SK-MEL-5 (cell line): ENCODE measurements around the gene ADPGK. TPM values are rescaled to one million over a fixed set of nuclear protein-coding genes. Genes with fewer than 3 reads are reported as not detected.
A peak's percentile ranks its signal among the peaks of the same experiment; 100 is the strongest.
"Not testable (repeated sequence)": the region's sequence is repeated elsewhere in the genome, so short reads cannot be mapped to it uniquely, and the experiment has no call there.

Experiments
- DNase-seq: peaks from one replicate; pipeline ENCODE4 v3.0.0-alpha.2; 2016; ENCODE audit warnings: low read depth, low spot score
- in situ Hi-C: cut with HindIII; loops from 2 replicates; pipeline ENCODE4 v1.10.0; 2016; ENCODE audit warnings: low sequenced_read_pairs, high pct_unique_total_duplicates, low pct_unique_long_range_greater_than_20kb
- polyA plus RNA-seq, 2 experiments: library from polyadenylated mRNA; depleted of rRNA; stranded (reverse); fragments of >200 nt; gene quantifications; 2 replicates each; pipeline ENCODE4 v1.2.3, GENCODE V29; 2015
- total RNA-seq: library from RNA; depleted of rRNA; stranded (reverse); fragments of >200 nt; shearing (Covaris generic); gene quantifications from 2 replicates; pipeline ENCODE4 v1.2.3, GENCODE V29; 2014; rRNA removed

Gene ADPGK
- 78.6 and 82.0 TPM in 2 replicates for total RNA-seq
- 60.8 and 75.5 TPM in 2 replicates for polyA plus RNA-seq (2015; cell fraction: cytosol; rRNA removed)
- 143 and 158 TPM in 2 replicates for polyA plus RNA-seq (2015; cell fraction: nucleus; rRNA removed)

DNA sequence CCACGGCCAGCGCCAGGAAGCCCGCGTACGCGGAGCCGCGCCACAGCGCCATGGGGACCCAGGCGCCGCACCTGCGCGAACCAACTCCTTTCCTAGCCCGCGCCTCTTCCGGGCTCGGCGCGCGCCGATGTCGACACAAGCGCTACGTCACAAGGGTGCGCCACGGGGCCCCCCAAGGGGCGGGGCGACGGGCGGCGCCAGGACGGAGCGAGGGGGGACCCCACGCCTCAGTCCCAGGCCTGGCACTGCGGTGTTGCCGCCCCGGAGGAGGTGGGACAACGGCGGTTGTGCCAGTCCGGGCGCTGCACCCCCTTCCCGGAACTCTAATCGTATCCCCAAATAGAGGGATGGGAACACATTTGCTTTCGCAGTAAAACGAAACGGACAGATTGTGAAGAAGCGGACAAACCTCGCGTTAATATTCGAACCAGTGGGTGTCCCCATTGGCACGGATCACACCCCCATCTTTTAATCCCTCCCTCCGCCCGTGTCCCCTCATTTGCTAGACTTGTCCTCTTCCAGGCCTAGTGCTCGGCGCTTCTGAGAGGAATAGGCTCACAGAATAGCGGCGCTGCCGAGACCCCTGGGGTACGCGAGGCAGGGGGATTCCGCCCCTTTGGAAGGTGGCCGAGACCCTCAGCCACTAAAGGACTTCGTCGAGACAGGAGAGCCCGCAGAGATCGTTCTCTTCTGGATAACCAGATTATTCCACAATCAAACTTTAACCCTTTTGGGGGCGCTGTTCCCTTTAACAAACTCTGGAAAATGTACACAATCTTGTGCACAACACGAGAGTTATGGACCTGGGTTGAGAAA is at the start of gene ADPGK:
TSS of gene ADPGK (minus strand) at position 119 of the 816 bp plus-strand sequence. CDS start at position 52, 67 bp downstream.
- in situ Hi-C loops = no loop called here
- peak; percentile 87 for DNase-seq

- in situ Hi-C loops = no loop called here
- DNase-seq = no peak
Observed at GRCh38 chr15:72827226-72827625, 43.7 kb upstream of the ADPGK start.

GRCh38 chr15:72826611-72827010 is 43.1 kb upstream of the ADPGK start:
- no peak for DNase-seq
- in situ Hi-C loops = no loop called here

- in situ Hi-C loops = no loop called here
Observed at GRCh38 chr15:72825829-72826228, 42.3 kb upstream of the ADPGK start.

GRCh38 chr15:72824781-72825180 is 41.2 kb upstream of the ADPGK start:
- no peak for DNase-seq
- in situ Hi-C loops = no loop called here

More at GRCh38 chr15:72825829-72826228, 42.3 kb upstream of the ADPGK start:
- DNase-seq = no peak

DNA sequence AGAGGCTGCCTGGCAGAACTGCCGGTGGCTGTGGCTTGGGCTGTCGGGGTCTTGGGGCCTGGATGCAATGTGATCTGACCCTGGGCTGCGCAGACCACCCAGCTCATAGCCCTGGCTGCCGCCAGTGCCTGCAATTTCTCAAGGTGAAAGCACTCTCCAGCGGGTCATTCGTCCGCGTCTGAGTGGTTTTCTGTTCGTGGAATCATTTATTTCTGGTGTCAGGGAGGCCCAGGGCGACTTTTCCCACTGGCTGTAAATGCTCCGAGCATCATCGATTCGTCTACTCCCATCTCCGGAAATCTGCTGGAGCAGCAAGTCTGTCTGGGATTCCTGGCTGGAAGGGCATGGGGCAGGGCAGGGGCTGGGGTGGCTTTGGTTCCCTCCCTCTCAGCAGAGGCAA is 40.6 kb upstream of the ADPGK start:
- DNase-seq = no peak
- in situ Hi-C loops = no loop called here

GRCh38 chr15:72820278-72820677 is 36.7 kb upstream of the ADPGK start:
- in situ Hi-C loops = no loop called here

DNA sequence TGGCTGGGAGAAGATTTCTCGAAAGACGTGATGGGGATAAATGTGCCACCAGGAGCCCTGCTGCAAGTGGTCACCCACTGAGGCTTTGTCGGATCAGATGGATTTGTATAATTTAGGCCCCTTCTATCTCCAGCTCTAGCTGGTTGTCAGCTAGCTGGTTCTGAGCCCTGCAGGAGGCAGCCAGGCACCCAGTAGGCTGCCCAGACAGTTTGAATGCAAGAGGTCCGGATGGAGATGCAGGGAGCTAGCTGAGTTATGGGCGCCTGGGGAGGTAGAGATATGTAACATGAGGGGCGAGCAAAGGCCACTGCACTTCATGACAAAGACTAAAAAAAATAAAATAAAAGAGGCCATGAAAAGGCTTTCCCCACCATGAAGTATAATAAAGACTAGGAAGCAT is 35.1 kb upstream of the ADPGK start:
- in situ Hi-C loops = no loop called here
- DNase-seq = no peak

More at GRCh38 chr15:72820278-72820677, 36.7 kb upstream of the ADPGK start:
- DNase-seq = no peak

GRCh38 chr15:72813345-72814004 is 29.9 kb upstream of the ADPGK start:
- in situ Hi-C loops = no loop called here
- DNase-seq = no peak

DNA sequence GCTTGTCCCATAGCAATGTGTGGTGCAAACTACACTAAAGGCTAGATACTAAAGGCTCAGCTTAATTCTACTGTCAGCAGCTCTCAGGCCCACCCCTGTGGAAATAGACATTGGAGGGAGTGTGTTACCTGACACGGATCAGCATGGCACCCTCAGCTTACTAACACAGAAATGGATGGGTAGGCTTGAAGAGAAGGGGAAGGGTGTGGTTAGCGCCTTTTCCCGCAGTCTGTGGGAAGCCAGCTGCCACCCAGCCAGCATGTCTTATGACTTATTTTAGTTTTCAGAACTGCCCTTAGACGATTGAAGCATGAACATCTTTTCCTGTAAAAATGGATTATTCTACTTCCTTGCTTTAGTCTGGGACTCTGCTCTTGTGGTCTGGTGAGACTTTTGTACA is 25.8 kb upstream of the ADPGK start:
- DNase-seq = no peak
- in situ Hi-C loops = no loop called here

GRCh38 chr15:72807346-72807745 is 23.8 kb upstream of the ADPGK start:
- in situ Hi-C loops = not testable (repeated sequence)

GRCh38 chr15:72803006-72803405 is 19.4 kb upstream of the ADPGK start:
- DNase-seq = no peak
- in situ Hi-C loops = no loop called here

More at GRCh38 chr15:72807346-72807745, 23.8 kb upstream of the ADPGK start:
- not testable (repeated sequence) for DNase-seq

DNA sequence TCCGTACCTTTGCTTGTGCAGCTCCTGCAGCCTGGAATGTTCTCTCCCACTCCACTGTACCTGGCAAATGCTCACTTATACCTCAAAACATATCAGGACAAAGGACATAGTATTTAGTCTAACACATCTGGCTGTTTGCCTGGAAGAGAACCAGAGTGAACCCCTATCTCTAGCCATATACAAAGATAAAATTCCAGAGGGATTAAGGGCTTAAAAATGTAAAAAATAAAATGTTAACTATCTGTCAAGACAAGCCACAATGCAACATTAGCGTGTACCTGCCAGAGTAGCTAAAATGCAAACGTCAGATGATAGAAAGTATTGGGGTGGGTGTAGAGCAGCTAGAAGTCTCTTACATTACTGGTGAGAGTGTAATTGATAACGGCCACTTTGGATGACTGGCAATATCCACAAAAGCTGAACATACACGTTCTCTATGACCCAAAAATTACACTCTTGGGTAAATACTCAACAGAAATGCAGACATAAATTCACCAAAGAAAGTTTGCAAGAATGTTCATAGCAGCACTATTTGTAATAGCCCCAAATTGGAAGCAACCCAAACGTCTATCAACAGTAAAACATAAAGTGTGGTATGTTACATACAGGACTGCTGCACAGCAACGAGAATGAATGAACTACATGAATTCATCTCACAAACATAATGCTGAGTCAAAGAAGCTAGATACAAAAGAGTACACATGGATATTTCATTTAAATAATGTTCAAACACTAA is 18.2 kb upstream of the ADPGK start:
- in situ Hi-C loops = no loop called here
- DNase-seq = no peak

GRCh38 chr15:72800833-72801481 is 17.4 kb upstream of the ADPGK start:
- in situ Hi-C loops = no loop called here

GRCh38 chr15:72797834-72798233 is 14.3 kb upstream of the ADPGK start:
- DNase-seq = no peak
- in situ Hi-C loops = no loop called here

More at GRCh38 chr15:72800833-72801481, 17.4 kb upstream of the ADPGK start:
- no peak for DNase-seq

DNA sequence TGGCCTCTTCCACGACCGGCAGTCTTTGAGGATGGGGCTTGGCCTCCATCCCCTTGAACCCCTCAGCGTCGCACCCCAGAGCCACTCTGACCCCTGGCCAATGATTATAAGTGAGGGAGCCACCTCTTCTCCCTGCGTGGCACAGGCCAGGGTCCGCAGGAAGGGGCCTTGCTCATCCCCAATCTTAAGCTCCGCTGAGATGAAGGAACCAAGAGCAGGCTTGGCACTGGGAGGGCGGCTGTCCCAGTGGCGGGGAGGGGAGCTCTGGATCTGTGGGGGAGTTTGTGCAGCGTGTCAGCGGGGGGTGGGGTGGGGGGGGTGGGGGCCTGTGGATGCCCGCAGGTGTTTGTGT is 13.8 kb upstream of the ADPGK start:
- no peak for DNase-seq
- in situ Hi-C loops = no loop called here

DNA sequence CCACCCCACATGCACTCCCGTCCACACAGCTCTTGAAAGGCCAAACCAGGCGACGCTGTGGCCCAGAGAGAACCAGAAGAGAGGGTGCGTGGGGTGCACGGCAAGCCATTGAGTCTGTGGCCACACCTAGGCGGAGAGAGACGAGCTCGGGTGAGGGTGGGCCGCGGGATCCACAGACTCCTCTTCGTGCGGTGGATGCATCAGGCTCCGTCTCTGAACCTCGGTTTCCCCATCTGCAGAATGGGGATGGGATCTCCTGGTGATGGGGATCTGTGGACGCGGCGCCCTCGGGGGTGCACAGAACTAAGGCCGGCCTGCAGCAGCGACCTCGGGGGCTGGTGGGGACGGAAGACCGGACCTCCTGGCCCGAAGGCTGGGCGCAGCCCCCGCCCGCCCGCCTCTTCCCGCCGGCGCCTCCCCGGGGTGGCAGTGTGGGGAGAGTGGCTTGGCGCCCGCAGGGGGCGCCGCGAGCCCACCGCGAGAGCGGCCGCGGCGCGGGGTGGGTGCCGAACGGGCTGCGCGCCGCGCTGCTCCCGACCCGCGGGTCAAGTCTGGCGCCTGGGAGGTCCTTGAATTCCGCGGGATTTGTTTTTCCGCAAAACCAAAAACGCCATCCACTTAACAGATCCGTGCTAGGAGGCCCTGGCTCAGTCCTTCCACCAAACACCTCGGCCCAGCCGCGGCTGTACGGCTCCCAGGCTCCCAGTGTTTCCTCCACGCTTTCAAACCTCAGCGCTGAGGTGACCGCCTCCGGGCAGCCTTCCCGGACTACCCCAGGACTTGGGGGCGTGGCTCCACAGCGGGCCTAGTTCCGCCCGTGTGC is 13.2 kb upstream of the ADPGK start:
- peak; percentile 43 for DNase-seq
- in situ Hi-C loops = no loop called here
